Spinal cord (tissue), 10 donors: ENCODE measurements around the gene PYCARD. TPM values are rescaled to one million over a fixed set of nuclear protein-coding genes. Genes with fewer than 3 reads are reported as not detected.

ENCODE experiments used
- DNase-seq, 6 donors: peaks; one replicate each; pipeline versions ENCODE4 v3.0.0 to v3.0.0-alpha.2; 2013 to 2015; ENCODE audit warnings: low spot score in 6 of 6, low read depth in 4 of 6
- H3K27ac ChIP-seq: one replicate; pipeline ENCODE4 v1.5.1; 2013; ENCODE audit warnings: low read depth, low read length, control low read depth
- H3K27me3 ChIP-seq: one replicate; pipeline ENCODE4 v1.6.1; 2013; ENCODE audit warnings: low read length; ENCODE audit not compliant: control insufficient read depth, insufficient read depth
- H3K36me3 ChIP-seq: one replicate; pipeline ENCODE4 v1.6.1; 2013; ENCODE audit warnings: low read length; ENCODE audit not compliant: control insufficient read depth, insufficient read depth
- H3K4me1 ChIP-seq: one replicate; pipeline ENCODE4 v1.6.1; 2013; ENCODE audit warnings: low read length; ENCODE audit not compliant: control insufficient read depth, insufficient read depth
- H3K4me3 ChIP-seq: one replicate; pipeline ENCODE4 v1.5.1; 2013; ENCODE audit warnings: low read depth, low read length, control low read depth
- H3K9me3 ChIP-seq: one replicate; pipeline ENCODE4 v1.6.1; 2013; ENCODE audit warnings: low read length; ENCODE audit not compliant: control insufficient read depth, insufficient read depth
- WGBS: methylation state at CpG from one replicate; pipeline ENCODE4 v1.1.5; 2013; ENCODE audit warnings: missing lambda C conversion rate; ENCODE audit not compliant: insufficient coverage; 5-methylcytosine and 5-hydroxymethylcytosine counted together
- polyA plus RNA-seq, 2 donors: library from polyadenylated mRNA; unstranded; fragments of 120-200 nt; gene quantifications; one replicate each; pipeline ENCODE4 v1.2.1, GENCODE V29; 2013; ENCODE audit not compliant: insufficient read length in 2 of 2
- total RNA-seq, 2 donors: library from RNA; depleted of rRNA in 1 of 2; stranded (reverse); fragments of 120-200 nt in 1 of 2; fragments of >200 nt in 1 of 2; gene quantifications; one replicate each; pipeline versions ENCODE4 v1.2.3 to v1.2.4, GENCODE V29; 2013 to 2014
- donor health status: healthy.

PYCARD gene
- total and polyA plus RNA-seq, 4 donors: 6.8 to 14.3 (median 9.1) TPM

GRCh38 chr16:31238041-31238440 is 35.5 kb upstream of the PYCARD start:
- Histone ChIP-seq H3K4me1 (no peaks in the 10 kb centered on the region), H3K27me3 (no peaks in the 10 kb centered on the region), H3K9me3 (peaks cover 3% of the 10 kb centered on the region), H3K27ac (no peak overlapping the region), H3K4me3 (no peak overlapping the region), H3K36me3 (no peaks in the 10 kb centered on the region)
- WGBS: no CpG with 5 or more reads among the region's 4 CpGs
- DNase-seq: no peak

- Histone ChIP-seq H3K36me3 (peaks cover 2% of the 10 kb centered on the region), H3K4me1 (no peaks in the 10 kb centered on the region), H3K27ac (no peak overlapping the region), H3K27me3 (no peaks in the 10 kb centered on the region), H3K9me3 (no peaks in the 10 kb centered on the region), H3K4me3 (no peak overlapping the region)
- DNase-seq: no peak
- WGBS: 91% methylated on average over 8 of the region's 10 CpGs
Measured at GRCh38 chr16:31229501-31229900, 26.9 kb upstream of the PYCARD start.

- Histone ChIP-seq H3K27me3 (no peaks in the 10 kb centered on the region), H3K4me1 (no peaks in the 10 kb centered on the region), H3K27ac (no peak overlapping the region), H3K36me3 (peaks cover 2% of the 10 kb centered on the region), H3K4me3 (no peak overlapping the region), H3K9me3 (no peaks in the 10 kb centered on the region)
- DNase-seq: no peak
- 100% methylated on average over 1 of the region's 4 CpGs for WGBS
Measured at GRCh38 chr16:31228206-31228605, 25.6 kb upstream of the PYCARD start.

- DNase-seq: no peak
- H3K4me1 ChIP-seq: no peaks in the 10 kb centered on the region
- no peak overlapping the region for H3K4me3 ChIP-seq
- H3K27ac ChIP-seq: no peak overlapping the region
- no peaks in the 10 kb centered on the region for H3K27me3 ChIP-seq
- H3K9me3 ChIP-seq: no peaks in the 10 kb centered on the region
- 89% methylated on average over 1 of the region's 3 CpGs for WGBS
- H3K36me3 ChIP-seq: peaks cover 2% of the 10 kb centered on the region
Measured at GRCh38 chr16:31225193-31225592, 22.6 kb upstream of the PYCARD start.

- no peak for DNase-seq
- Histone ChIP-seq H3K27me3 (no peaks in the 10 kb centered on the region), H3K36me3 (peaks cover 2% of the 10 kb centered on the region), H3K9me3 (no peaks in the 10 kb centered on the region), H3K27ac (no peak overlapping the region), H3K4me3 (no peak overlapping the region), H3K4me1 (no peaks in the 10 kb centered on the region)
- 78% methylated on average over 80 of the region's 80 CpGs for WGBS
Measured at GRCh38 chr16:31224092-31224955, 21.8 kb upstream of the PYCARD start.

- H3K27me3 ChIP-seq: peaks cover 1% of the 10 kb centered on the region
- 88% methylated on average over 5 of the region's 5 CpGs for WGBS
Measured at GRCh38 chr16:31223044-31223443, 20.5 kb upstream of the PYCARD start.

GRCh38 chr16:31221357-31222160 is 19.0 kb upstream of the PYCARD start:
- WGBS: 80% methylated on average over 12 of the region's 12 CpGs
- Histone ChIP-seq H3K27ac (no peak overlapping the region), H3K9me3 (no peaks in the 10 kb centered on the region), H3K36me3 (peaks cover 4% of the 10 kb centered on the region), H3K27me3 (peaks cover 16% of the 10 kb centered on the region), H3K4me3 (no peak overlapping the region), H3K4me1 (peaks cover 7% of the 10 kb centered on the region)
- no peak for DNase-seq

More at GRCh38 chr16:31223044-31223443, 20.5 kb upstream of the PYCARD start:
- H3K27ac ChIP-seq: no peak overlapping the region
- no peak overlapping the region for H3K4me3 ChIP-seq
- H3K4me1 ChIP-seq: no peaks in the 10 kb centered on the region
- no peaks in the 10 kb centered on the region for H3K9me3 ChIP-seq
- no peak for DNase-seq
- H3K36me3 ChIP-seq: peaks cover 4% of the 10 kb centered on the region

GRCh38 chr16:31219154-31219741 is 16.7 kb upstream of the PYCARD start:
- H3K27me3 ChIP-seq: peaks cover 36% of the 10 kb centered on the region
- 87% methylated on average over 13 of the region's 15 CpGs for WGBS

GRCh38 chr16:31217136-31217530 is 14.6 kb upstream of the PYCARD start:
- H3K27me3 ChIP-seq: peaks cover 46% of the 10 kb centered on the region
- H3K4me1 ChIP-seq: peaks cover 25% of the 10 kb centered on the region
- 18% methylated on average over 3 of the region's 4 CpGs for WGBS
- H3K4me3 ChIP-seq: no peak overlapping the region
- H3K36me3 ChIP-seq: peaks cover 2% of the 10 kb centered on the region
- no peaks in the 10 kb centered on the region for H3K9me3 ChIP-seq
- DNase-seq: no peak
- H3K27ac ChIP-seq: no peak overlapping the region

More at GRCh38 chr16:31219154-31219741, 16.7 kb upstream of the PYCARD start:
- no peak overlapping the region for H3K27ac ChIP-seq
- H3K4me3 ChIP-seq: no peak overlapping the region
- no peaks in the 10 kb centered on the region for H3K9me3 ChIP-seq
- peaks cover 2% of the 10 kb centered on the region for H3K36me3 ChIP-seq
- H3K4me1 ChIP-seq: peaks cover 25% of the 10 kb centered on the region
- no peak for DNase-seq
